ENCODE data around the gene DNAJB4. TPM values are rescaled to one million over a fixed set of nuclear protein-coding genes. Genes with fewer than 3 reads are reported as not detected.

The DNAJB4 gene
- total and polyA plus RNA-seq, 2 of the 13 experiments (the other 11 are each of a cell fraction or from before 2014, with no cell fraction given): 4.4 to 18.6 TPM

DNA sequence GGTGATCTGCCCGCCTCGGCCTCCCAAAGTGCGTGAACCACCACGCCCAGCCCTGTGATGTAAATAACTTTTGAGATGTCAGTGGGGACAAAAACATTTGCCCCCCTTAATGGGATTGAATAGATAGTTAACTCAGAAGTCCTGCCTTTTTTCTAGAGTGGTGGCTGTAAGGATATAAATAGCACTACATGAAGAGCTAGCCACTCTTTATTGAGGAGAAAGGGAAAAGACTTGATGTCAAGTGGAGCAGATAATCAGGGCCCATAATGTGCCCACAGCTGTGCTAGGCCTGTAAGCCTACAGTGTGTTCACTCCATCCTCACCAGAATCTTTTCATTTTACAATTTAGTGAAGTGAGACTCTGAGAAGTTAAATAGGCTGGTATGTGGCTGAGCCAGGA lies 44.7 kb downstream of the DNAJB4 start:
- Histone ChIP-seq H3K4me1 (ENCODE audit: insufficient read depth, low read length) (peaks cover 34% of the 10 kb centered on the region), H3K27ac (ENCODE audit: extremely low read length, insufficient read depth, low read length) (no peak overlapping the region), H3K4me3 (replicated peaks in 1 of 3; ENCODE audit: insufficient read depth in 1 of 3, low read depth in 2 of 3, low read length in 3 of 3) (no peak overlapping the region), H3K9ac (ENCODE audit: insufficient read depth, low read depth, low read length) (no peak overlapping the region), H3K36me3 (replicated peaks in 1 of 2; ENCODE audit: control insufficient read depth in 1 of 2, insufficient read depth in 2 of 2, low read length in 2 of 2) (0 out of 5 replicates have a peak, but pooled peaks cover 0 to 4% of the 10 kb centered on the region in 2 experiments), H3K4me2 (ENCODE audit: low read depth, low read length) (no peak overlapping the region), H2AFZ (ENCODE audit: low read length) (no peak overlapping the region), H3K79me2 (ENCODE audit: insufficient read depth, low read length) (peaks cover 55% of the 10 kb centered on the region), H3K9me3 (ENCODE audit: low read length) (no peaks in the 10 kb centered on the region), H3K27me3 (ENCODE audit: control insufficient read depth in 1 of 2, insufficient read depth in 2 of 2, low read length in 2 of 2) (no peaks in the 10 kb centered on the region; a peak in 1 of 5 replicates), H4K20me1 (ENCODE audit: insufficient read depth, low read length) (0 out of 2 replicates have a peak, but pooled peaks cover 4% of the 10 kb centered on the region)
- FAIRE-seq (no peak), ATAC-seq (no peak), DNase-seq (ENCODE audit: low spot score) (no peak)
- in situ Hi-C loops (cut with HindIII; ENCODE audit: extremely low pct_ligation_motif_present, low pct_unique_long_range_greater_than_20kb): no loop called here
- intact Hi-C loops (cut with micrococcal nuclease; ENCODE audit: unreplicated experiment): loop anchor here (5.0 kb wide), 1 partner anchor 63 kb away; no protein-coding TSS in a partner anchor
- BruUV-seq (replicated peaks): no TSS peak
- TF ChIP-seq MIER2 (CRISPR knock-in tag; IDR thresholded peaks at IDR 0.05) (no peak), PRMT3 (CRISPR knock-in tag; IDR thresholded peaks at IDR 0.05; ENCODE audit: borderline replicate concordance, low read depth) (no peak), ZNF446 (CRISPR knock-in tag; IDR thresholded peaks at IDR 0.05) (no peak), BORCS8-MEF2B (CRISPR knock-in tag; IDR thresholded peaks at IDR 0.05) (no peak), TOE1 (CRISPR knock-in tag; IDR thresholded peaks at IDR 0.05) (no peak), ZNF563 (CRISPR knock-in tag; IDR thresholded peaks at IDR 0.05) (no peak), ADNP (CRISPR knock-in tag; IDR thresholded peaks at IDR 0.05) (no peak), SAP130 (CRISPR knock-in tag; IDR thresholded peaks at IDR 0.05; ENCODE audit: low read depth) (no peak), SRSF4 (IDR thresholded peaks at IDR 0.05; ENCODE audit: low read depth, low read length, poor library complexity, severe bottlenecking) (no peak), BRCA1 (CRISPR knock-in tag; IDR thresholded peaks at IDR 0.05) (no peak), HNRNPK (IDR thresholded peaks at IDR 0.05; ENCODE audit: low read depth, low read length, poor library complexity, severe bottlenecking) (no peak)
- TF ChIP-seq, protein P1, sequence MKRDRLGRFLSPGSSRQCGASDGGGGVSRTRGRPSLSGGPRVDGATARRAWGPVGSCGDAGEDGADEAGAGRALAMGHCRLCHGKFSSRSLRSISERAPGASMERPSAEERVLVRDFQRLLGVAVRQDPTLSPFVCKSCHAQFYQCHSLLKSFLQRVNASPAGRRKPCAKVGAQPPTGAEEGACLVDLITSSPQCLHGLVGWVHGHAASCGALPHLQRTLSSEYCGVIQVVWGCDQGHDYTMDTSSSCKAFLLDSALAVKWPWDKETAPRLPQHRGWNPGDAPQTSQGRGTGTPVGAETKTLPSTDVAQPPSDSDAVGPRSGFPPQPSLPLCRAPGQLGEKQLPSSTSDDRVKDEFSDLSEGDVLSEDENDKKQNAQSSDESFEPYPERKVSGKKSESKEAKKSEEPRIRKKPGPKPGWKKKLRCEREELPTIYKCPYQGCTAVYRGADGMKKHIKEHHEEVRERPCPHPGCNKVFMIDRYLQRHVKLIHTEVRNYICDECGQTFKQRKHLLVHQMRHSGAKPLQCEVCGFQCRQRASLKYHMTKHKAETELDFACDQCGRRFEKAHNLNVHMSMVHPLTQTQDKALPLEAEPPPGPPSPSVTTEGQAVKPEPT (CRISPR knock-in tag; IDR thresholded peaks at IDR 0.05; ENCODE audit: low read depth): no peak
- TF ChIP-seq, protein P2, sequence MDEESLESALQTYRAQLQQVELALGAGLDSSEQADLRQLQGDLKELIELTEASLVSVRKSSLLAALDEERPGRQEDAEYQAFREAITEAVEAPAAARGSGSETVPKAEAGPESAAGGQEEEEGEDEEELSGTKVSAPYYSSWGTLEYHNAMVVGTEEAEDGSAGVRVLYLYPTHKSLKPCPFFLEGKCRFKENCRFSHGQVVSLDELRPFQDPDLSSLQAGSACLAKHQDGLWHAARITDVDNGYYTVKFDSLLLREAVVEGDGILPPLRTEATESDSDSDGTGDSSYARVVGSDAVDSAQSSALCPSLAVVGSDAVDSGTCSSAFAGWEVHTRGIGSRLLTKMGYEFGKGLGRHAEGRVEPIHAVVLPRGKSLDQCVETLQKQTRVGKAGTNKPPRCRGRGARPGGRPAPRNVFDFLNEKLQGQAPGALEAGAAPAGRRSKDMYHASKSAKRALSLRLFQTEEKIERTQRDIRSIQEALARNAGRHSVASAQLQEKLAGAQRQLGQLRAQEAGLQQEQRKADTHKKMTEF (CRISPR knock-in tag; IDR thresholded peaks at IDR 0.05): no peak
- CTCF ChIA-PET (ENCODE audit: low intra/inter-chr PET ratio, low total read pairs): no interaction called here
- WGBS (ENCODE audit: low lambda C conversion rate): 92% methylated on average over 4 of the region's 4 CpGs
- POLR2A ChIA-PET: interaction anchor here (1.2 kb wide), 1 partner anchor 71 kb away, joined by 3 read pairs; the partner anchor contains the start of gene FUBP1
